Suprapubic skin (tissue), 4 donors: ENCODE results near the gene PUM1. TPM values are rescaled to one million over a fixed set of nuclear protein-coding genes. Genes with fewer than 3 reads are reported as not detected.
"Not testable (repeated sequence)": the region's sequence is repeated elsewhere in the genome, so short reads cannot be mapped to it uniquely, and the experiment has no call there.

Experiments used
- DNase-seq, 2 donors: peaks; one replicate each; pipeline ENCODE4 v3.0.0-alpha.2; 2019; ENCODE audit warnings: low spot score in 2 of 2
- H3K27ac ChIP-seq: fragments of 200-600 bp; sonication (generic); one replicate; pipeline ENCODE4 v1.5.1; 2019
- H3K27me3 ChIP-seq: fragments of 200-600 bp; sonication (generic); one replicate; pipeline ENCODE4 v1.5.1; 2019
- H3K36me3 ChIP-seq: fragments of 200-600 bp; sonication (generic); one replicate; pipeline ENCODE4 v1.5.1; 2019
- H3K4me1 ChIP-seq: fragments of 200-600 bp; sonication (generic); one replicate; pipeline ENCODE4 v1.5.1; 2019
- H3K4me3 ChIP-seq: fragments of 200-600 bp; sonication (generic); one replicate; pipeline ENCODE4 v1.5.1; 2019; ENCODE audit warnings: mild to moderate bottlenecking
- H3K9me3 ChIP-seq: fragments of 200-600 bp; sonication (generic); one replicate; pipeline ENCODE4 v1.5.1; 2019
- EP300 ChIP-seq: sonication (generic); formaldehyde crosslinking; IDR thresholded peaks from one replicate; pipeline ENCODE4 v1.6.1; 2017; ENCODE audit warnings: antibody characterized with exemption
- POLR2A ChIP-seq, 2 donors: fragments of 450-650 bp; IDR thresholded peaks; one replicate each; pipeline ENCODE4 v1.6.1; 2017; ENCODE audit warnings: antibody characterized with exemption in 2 of 2, mild to moderate bottlenecking in 2 of 2, moderate library complexity in 2 of 2
- POLR2AphosphoS5 ChIP-seq, 3 donors: sonication (generic); formaldehyde crosslinking; IDR thresholded peaks; one replicate each; pipeline ENCODE4 v1.6.1; 2017; ENCODE audit warnings: antibody characterized with exemption in 3 of 3
- WGBS: methylation state at CpG from one replicate; pipeline ENCODE4 v1.1.5; 2018; 5-methylcytosine and 5-hydroxymethylcytosine counted together
- total RNA-seq, 4 donors: library from RNA; depleted of rRNA; stranded (reverse); fragments of >200 nt; gene quantifications; one replicate each; pipeline ENCODE4 v1.1.0, GENCODE V29; 2016
- TF ChIP-seq, protein P1 (sequence below), 2 donors: fragments of 200-600 bp in 1 of 2; fragments of 450-650 bp in 1 of 2; sonication (generic) in 1 of 2; IDR thresholded peaks; one replicate each; pipeline ENCODE4 v1.5.1; 2016 to 2019; ENCODE audit warnings: antibody characterized with exemption in 2 of 2, mild to moderate bottlenecking in 1 of 2, moderate library complexity in 1 of 2

Gene PUM1
- total RNA-seq, 4 donors from 2014 or later: 100 to 132 (median 110) TPM

DNA sequence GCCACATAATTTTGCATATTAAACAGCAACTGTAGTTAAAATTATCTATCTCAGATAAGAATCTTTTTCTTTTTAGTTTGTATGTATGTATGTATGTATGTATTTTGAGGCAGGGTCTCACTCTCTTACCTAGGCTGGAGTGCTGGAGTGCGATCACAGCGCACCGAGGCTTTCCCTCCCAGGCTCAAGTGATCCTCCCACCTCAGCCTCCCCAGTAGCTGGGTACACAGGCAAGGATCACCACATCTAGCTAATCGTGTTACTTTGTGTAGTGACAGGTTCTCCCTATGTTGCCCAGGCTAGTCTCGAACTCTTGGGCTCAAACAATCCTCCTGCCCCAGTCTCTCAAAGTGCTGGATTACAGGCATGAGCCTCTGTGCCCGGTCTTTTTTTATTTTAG, 30.5 kb upstream of the PUM1 start:
- Histone ChIP-seq H3K9me3 (no peaks in the 10 kb centered on the region), H3K4me3 (no peak overlapping the region), H3K4me1 (peaks cover 3% of the 10 kb centered on the region), H3K27ac (no peak overlapping the region), H3K27me3 (no peaks in the 10 kb centered on the region), H3K36me3 (no peaks in the 10 kb centered on the region)
- no peak for DNase-seq
- 80% methylated on average over 6 of the region's 6 CpGs for WGBS
- no peak for TF ChIP-seq EP300
- no peak for TF ChIP-seq POLR2AphosphoS5 (IDR thresholded peaks at IDR 0.05)
- no peak for TF ChIP-seq POLR2A (IDR thresholded peaks at IDR 0.05)
- TF ChIP-seq, protein P1, sequence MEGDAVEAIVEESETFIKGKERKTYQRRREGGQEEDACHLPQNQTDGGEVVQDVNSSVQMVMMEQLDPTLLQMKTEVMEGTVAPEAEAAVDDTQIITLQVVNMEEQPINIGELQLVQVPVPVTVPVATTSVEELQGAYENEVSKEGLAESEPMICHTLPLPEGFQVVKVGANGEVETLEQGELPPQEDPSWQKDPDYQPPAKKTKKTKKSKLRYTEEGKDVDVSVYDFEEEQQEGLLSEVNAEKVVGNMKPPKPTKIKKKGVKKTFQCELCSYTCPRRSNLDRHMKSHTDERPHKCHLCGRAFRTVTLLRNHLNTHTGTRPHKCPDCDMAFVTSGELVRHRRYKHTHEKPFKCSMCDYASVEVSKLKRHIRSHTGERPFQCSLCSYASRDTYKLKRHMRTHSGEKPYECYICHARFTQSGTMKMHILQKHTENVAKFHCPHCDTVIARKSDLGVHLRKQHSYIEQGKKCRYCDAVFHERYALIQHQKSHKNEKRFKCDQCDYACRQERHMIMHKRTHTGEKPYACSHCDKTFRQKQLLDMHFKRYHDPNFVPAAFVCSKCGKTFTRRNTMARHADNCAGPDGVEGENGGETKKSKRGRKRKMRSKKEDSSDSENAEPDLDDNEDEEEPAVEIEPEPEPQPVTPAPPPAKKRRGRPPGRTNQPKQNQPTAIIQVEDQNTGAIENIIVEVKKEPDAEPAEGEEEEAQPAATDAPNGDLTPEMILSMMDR (IDR thresholded peaks at IDR 0.05): no peak

DNA sequence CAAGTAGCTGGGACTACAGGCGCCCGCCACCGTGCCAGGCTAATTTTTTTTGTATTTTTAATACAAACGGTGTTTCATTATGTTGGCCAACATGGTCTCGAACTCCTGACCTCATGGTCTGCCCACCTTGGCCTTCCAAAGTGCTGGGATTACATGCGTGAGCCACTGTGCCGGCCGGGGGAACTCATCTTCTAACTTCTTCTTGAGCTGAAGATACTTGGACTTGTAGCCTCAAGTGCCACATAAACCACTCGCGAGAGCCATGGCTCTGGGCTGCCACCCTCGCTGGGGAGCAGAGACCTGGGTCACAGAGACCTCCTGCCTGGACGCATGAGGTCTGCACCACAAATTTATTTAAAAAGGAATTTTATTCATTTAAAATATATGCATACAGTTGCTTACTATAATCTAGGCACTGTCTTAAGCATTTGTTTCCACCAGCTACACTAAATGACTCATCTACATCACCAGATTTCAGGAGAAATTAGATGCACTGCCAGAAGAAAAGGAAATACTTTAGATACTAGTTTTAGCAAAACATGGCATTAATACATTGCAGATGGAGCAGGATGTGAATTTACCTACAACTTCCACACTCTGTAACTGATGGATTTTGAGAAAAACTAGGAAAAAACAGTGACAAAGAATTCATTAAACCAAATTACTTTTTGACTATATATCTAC, 29.9 kb upstream of the PUM1 start:
- no peaks in the 10 kb centered on the region for H3K27me3 ChIP-seq
- H3K36me3 ChIP-seq: no peaks in the 10 kb centered on the region
- no peak overlapping the region for H3K27ac ChIP-seq
- TF ChIP-seq, protein P1 (IDR thresholded peaks at IDR 0.05): no peak
- no peak for TF ChIP-seq POLR2AphosphoS5 (IDR thresholded peaks at IDR 0.05)
- no peak for TF ChIP-seq POLR2A (IDR thresholded peaks at IDR 0.05)
- no peak for TF ChIP-seq EP300
- H3K4me1 ChIP-seq: no peaks in the 10 kb centered on the region
- 88% methylated on average over 12 of the region's 12 CpGs for WGBS
- H3K9me3 ChIP-seq: no peaks in the 10 kb centered on the region
- H3K4me3 ChIP-seq: no peak overlapping the region
- DNase-seq: no peak

DNA sequence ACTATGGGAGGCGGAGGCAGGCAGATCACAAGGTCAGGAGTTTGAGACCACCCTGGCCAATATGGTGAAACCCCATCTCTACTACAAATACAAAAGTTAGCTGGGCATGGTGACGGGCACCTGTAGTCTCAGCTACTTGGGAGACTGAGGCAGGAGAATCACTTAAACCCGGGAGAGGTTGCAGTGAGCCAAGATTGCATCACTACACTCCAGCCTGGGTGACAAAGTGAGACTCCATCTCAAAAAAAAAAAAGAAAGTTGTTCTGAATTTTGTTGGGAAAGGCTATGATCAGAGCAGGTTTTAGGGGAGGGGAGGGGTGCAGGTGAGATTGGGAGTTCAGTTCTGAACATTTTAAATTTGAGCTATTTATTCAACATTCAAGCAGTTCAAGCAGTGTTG, 22.6 kb upstream of the PUM1 start:
- 76% methylated on average over 3 of the region's 3 CpGs for WGBS
- not testable (repeated sequence) for H3K9me3 ChIP-seq, H3K4me1 ChIP-seq, H3K4me3 ChIP-seq, H3K36me3 ChIP-seq, DNase-seq, H3K27me3 ChIP-seq, H3K27ac ChIP-seq

DNA sequence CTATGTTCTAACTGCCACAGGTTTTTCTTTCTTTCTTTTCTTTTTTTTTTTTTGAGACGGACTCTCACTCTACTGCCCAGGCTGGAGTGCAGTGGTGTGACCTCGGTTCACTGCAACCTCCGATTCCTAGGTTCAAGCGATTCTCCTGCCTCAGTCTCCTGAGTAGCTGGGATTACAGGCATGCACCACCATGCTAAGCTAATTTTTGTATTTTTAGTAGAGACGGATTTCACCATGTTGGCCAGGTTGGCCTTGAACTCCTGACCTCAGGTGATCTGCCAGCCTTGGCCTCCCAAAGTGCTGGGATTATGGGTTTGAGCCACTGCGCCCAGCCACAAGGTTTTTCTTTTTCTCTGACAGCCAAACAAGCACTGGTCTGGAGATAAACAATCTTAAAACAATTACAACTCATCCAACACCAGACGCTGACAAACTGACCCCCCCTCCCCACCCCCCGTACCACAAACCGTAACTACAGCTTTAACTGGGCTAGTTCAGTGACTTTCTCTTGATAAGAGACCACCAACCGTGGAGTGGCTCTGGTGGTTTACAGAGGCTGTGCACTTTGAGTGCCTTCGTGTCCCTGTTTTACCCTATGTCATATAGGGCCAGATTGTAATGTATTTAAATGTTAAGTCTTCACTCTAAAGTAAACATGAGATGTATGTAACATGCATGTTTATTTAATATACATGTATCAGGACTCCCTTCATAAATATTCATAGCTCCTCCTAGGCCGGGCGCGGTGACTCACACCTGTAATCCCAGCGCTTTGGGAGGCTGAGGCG, 19.5 kb upstream of the PUM1 start:
- DNase-seq: no peak
- no peaks in the 10 kb centered on the region for H3K36me3 ChIP-seq
- H3K9me3 ChIP-seq: no peaks in the 10 kb centered on the region
- no peak overlapping the region for H3K27ac ChIP-seq
- no peak overlapping the region for H3K4me3 ChIP-seq
- no peaks in the 10 kb centered on the region for H3K4me1 ChIP-seq
- 85% methylated on average over 16 of the region's 16 CpGs for WGBS
- TF ChIP-seq, protein P1 (IDR thresholded peaks at IDR 0.05): no peak
- TF ChIP-seq POLR2AphosphoS5 (IDR thresholded peaks at IDR 0.05) (no peak), EP300 (no peak), POLR2A (IDR thresholded peaks at IDR 0.05) (no peak)
- no peaks in the 10 kb centered on the region for H3K27me3 ChIP-seq

DNA sequence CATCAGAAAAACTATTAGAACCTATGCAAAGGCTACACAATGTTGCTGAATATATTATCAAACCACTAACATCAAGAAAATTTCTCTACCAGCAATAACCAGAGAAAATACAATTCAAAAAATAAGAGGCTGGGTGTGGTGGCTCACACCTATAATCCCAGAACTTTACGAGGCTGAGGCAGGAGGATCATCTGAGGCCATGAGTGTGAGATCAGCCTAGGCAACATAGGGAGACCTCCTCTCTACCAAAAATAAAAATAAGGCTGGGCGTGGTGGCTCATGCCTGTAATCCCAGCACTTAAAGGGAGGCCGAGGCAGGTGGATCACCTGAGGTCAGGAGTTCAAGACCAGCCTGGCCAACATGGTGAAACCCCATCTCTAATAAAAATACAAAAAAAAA, 16.9 kb upstream of the PUM1 start:
- Histone ChIP-seq H3K36me3 (no peaks in the 10 kb centered on the region), H3K9me3 (no peaks in the 10 kb centered on the region), H3K4me1 (no peaks in the 10 kb centered on the region), H3K4me3 (no peak overlapping the region), H3K27ac (no peak overlapping the region), H3K27me3 (no peaks in the 10 kb centered on the region)
- no peak for DNase-seq
- WGBS: 96% methylated on average over 3 of the region's 3 CpGs
- TF ChIP-seq, protein P1 (IDR thresholded peaks at IDR 0.05): no peak
- TF ChIP-seq POLR2AphosphoS5 (IDR thresholded peaks at IDR 0.05) (no peak), EP300 (no peak), POLR2A (IDR thresholded peaks at IDR 0.05) (no peak)
